UCSD-AML1 (cell line): Measurements from ENCODE around the gene KCNN3.

Experiments
- DNase-seq: peaks from one replicate; lab custom pipeline; 2025; ENCODE audit not compliant: unreplicated experiment; lab: John Stamatoyannopoulos, UW

KCNN3 gene

DNA sequence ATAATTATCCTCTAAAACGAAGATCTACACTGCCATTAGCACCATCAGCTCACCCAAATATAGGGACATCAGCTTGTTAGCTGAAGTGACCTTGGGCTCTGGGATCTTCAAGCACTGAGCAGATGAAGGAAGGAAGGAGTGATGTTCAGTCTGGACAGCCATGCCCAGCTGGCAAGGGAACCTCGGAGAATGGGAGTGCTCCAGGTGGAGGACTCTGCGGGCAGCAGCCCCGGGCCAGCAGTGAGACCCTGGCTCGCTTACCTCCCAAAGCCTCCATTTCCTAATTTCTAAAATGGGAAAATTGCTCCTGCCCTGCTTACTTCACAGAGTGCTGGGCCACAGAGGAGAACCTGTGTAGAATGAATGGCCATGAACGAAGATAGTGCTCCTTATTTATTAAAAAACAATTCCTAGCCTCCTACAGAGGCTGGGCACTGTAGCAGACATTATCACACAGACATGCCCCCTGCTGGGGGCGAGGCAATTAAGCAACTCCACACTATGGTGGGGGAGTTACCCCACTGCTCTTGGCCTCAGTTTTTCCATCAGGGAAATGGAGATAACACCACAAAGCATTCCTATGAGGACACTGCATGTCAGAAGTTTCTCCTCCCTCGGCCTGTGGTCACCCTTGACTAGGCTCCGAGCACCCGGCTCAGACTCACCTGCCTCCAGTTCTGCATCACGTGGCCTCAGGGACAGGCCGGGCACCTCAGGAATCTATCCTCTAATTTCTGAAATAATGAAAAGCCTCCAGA is 117.6 kb downstream of the KCNN3 start:
- DNase-seq, result no peak

DNA sequence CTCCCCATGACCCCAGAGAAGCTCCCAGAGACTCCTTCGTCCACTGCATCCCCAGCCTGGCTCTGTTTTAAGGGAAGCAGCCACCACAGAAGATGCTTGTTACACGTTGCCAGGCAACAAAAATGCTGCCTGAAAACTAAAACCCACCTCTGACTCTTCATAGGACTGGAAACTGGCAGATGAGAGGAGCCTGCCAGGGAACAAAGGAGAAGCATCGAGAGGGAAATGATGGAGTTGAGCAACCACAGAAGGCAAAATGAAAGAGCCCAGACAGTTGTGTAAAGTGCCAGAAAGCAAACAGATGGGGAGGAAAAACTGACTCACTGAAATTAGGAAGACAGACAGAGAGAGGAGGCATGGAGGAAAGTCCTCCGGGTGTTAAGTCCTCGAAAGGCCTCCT is 118.4 kb downstream of the KCNN3 start:
- no peak for DNase-seq

DNA sequence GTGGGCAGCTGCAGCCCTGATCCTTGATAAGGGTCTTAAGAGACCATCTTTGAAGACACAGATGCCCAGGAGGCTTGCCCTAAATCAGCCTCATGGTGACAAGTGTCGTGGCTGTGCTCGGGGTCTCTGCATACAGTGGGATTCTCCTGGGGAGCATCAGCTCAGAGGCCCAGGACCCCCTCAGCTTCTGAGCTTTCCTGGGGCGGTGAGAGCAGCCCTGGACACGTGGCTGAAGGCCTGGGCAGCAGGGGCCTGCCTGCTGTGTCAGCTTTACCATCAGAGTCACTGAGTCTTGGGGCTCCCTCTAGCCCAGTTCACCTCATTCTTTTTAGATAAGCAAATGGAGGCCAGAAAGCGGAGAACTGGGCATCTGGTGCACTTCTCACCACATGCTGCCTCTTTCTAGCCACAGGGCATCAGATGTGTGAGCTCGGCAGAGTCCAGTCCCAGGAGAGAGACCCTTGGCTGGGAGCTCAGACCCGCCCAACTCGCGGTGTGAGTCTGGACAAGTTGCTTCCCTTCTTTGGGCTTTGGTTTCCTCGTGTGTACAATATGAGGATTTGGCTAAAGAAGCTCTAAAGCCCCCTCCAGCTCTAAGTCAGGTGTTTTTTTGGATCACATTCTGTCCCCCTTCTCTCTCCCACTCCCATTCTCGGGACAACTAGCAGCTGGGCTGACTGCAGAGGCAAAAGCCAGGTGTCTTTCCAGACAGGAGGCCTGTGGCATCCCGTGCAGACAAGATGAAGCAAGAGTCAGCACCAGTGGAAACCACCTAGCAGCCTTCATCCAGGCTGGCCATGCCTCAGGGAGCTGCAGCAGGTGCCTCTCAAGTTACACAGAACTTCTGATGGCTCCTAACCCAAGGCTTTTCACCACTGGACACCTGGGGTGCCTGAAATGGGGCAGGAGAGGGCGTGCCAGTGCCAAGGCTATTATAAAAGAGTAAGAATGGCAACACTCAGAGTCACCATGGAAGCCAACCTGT is 119.1 kb downstream of the KCNN3 start:
- DNase-seq, result no peak

DNA sequence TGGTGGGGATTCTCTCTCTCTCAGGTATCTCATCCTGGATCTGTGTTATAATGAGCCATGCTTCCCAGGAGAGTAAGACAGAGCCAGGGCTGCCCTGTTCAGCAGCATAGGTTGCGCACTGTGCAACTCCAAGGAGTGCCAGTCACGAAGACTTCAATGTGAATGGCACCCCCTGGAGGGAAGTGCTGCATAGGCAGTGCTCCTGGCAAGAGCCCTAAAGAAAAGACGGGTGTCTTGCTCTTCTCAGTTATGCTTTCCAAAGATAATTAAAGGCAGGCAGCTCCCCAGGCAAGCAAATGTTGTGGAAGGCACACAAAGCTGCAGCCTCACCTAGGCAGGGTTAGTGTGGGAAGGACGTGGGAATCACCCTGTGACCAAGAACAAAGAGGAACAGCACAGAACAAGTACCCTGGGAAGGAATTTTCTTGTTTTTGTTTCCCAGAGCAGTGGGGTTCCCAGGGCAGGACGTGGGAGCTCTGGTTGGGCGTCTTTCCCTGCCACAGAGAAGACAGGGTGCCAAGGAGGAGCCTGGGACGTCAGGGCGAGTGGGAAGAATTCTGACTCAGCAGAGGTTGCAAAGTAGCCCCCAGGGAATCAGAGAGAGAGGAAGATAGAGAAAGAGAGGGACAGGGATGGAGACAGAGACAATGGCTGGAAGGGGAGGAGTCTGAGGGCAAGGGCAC is 120.9 kb downstream of the KCNN3 start:
- peak; percentile 45 for DNase-seq

DNA sequence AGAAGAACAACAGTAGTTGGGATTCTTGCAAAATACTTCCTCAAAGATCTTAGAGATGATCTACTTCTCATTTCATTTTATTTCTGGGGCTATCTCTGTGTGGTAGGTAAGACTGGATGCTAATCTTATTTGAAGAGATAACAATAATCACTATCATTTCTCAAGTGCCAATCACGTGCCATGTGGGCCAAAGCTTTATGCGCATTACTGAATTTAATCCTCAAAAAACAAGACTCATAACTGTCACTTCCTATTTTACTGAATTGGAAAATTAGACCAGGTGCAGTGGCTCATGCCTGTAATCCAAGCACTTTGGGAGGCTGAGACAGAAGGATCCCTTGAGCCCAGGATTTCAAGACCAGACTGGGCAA is 121.7 kb downstream of the KCNN3 start:
- DNase-seq, result no peak

DNA sequence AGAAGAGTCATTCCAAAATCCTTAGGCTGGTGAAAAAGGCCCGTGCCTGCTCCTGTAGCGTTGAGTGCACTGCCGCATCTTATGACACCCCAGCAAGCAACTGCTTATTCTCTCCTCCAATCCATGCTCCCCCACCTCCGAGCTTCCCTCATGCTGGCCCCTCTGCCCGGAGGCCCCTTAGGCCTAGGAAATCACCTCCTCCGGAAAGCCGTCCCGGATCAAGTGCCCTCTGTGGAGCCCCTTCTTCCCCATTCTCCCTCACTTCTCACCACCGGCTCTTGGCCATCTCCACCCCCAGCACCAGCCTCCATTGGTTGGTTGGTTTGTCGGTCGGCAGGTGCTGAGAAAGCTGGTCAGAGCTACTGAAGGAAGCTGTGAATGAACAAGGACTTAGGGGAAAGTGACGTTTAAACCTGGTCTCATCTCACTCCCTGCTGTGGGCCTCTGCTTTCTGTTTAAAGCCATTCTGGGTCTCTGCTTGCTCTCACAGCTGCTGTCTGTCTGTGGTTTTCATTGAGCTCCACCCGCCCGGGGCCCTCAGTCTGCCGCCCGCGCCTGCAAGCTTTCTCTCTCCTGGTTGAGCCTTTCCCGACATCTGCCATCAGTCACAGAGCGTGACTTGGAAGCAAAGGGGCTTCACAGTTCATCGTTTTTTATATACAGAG is 122.2 kb downstream of the KCNN3 start:
- no peak for DNase-seq

DNA sequence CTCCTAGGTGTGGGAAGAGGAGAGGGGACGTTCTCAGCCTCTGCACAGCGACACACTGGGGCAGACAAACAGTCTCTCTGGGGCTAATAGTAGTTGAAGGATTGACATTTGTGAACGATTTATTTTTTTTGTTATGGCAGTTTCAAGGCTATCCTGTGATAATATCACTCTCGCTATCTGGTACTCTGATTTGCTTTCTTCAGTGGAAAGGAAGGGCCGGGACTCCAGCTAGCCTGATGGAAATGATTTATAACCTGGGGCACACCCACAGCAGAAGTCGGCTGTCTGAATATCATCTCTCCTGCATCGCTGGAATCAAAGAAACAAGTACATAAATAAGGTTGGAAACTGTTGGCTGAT is 122.7 kb downstream of the KCNN3 start:
- no peak for DNase-seq

DNA sequence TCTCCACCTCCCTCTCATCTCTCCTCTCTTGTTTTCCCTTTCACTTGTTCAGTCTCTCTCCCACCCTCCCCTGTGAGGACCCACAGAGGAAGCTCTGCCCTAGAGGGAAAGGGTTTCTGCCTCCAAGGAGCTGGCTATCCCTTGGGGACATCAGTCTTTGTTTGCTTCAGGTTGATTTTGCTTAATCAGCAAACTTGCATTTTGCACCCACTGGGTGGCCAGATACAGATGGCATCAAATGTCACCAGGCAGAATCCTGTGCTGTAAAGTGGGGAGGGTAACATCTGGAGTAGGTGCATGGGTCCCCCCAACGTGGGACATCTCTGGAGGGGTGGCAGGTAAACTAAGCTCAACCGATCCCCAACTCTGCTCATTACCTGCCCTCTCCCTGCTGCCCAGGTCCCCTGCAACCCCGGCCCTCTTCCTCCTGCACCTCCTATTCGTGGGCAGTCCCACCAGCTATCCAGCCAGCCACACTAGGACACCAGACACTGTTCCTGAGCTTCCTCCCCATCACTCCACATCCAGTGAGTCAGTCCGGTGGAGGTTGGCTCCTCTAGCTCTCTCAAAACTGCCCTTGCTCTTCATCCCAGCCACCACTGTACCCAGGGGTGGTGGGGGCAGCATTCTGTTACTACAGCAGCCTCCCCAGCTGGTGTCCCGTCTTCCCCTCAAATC is 123.3 kb downstream of the KCNN3 start:
- DNase-seq, result no peak

DNA sequence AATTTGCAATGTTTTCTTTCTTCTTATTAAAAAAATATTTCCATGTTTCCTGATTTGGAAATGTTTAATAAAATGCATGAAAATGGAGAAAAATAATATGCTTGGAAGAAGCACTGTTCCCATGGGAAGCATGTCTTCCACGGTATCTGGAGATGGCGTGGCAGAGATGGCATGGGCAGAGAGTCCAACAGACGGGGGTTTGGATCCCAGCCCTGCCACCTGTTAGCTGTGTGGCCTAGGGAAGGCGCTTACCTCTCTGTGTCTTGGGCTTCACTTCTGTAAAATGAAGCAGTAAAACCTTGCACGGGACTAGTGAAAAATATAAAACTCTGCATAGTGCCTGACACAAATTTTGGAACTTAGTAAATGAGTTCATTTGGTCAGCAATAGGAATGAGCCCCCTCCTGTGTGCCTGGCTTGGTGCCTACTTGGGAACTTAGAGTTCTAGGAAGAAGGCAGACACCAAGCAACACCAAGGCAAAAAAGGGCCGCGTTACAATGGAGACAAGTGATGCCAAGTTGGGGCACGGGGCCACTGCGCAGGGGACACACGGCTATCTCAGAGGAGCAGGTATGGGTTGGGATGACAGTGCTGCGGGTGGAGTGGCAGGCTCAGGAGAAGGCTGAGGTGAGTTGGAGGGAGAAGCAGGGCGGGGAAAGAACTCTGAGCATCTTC is 124.2 kb downstream of the KCNN3 start:
- no peak for DNase-seq

DNA sequence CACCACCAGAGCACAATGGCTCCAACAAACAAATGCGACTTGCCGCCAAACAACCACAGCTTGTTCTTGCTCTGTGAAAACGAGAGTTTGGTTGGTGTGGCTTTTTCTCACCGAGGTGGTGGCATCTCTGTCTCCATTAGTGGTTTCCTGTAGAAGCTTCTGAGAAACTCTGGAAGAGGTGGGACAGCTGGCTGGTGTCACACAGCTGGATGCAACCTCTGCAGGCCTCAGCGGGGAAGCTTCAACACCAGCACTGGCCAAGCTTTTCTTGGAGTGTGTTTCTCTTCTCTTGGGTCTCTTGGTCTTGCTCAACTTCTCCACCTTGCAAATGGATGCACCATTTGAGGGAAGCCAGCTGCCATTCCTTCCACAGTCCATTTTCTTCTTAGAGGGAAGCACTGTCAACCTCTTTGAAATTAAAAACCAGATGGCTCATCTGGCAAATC is 124.8 kb downstream of the KCNN3 start:
- no peak for DNase-seq

DNA sequence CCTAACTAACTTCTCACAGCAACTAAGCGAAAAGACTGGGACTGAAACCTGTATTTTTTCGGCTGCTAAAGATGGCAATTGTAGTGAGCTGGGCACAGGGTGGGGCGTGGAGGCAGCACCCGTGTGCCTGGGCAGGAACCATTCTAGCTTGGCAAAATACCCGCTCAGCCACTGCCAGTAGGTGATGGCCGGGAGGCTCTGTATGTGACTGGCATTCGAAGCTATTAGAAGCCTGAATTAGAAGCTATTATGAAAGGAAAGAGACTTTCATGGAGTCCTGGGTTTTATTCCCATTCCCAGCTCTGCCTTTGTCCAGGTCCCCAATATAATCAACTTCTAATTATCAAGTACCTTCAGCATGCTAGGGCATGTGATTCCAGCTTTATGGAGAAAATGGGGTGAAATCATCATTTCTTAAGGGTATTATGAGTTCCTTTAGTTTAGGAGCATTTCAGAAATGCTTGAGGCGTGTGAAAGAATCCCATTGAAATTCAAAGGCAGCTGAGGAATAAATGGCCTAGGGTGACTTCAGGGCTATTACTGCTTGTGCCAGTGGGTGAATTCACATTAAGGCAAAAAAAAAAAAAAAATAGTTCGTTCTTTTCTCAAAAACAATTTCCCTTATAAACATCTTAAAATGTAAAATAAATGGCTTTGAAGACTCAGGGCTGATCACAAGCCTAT is 125.6 kb downstream of the KCNN3 start:
- no peak for DNase-seq

DNA sequence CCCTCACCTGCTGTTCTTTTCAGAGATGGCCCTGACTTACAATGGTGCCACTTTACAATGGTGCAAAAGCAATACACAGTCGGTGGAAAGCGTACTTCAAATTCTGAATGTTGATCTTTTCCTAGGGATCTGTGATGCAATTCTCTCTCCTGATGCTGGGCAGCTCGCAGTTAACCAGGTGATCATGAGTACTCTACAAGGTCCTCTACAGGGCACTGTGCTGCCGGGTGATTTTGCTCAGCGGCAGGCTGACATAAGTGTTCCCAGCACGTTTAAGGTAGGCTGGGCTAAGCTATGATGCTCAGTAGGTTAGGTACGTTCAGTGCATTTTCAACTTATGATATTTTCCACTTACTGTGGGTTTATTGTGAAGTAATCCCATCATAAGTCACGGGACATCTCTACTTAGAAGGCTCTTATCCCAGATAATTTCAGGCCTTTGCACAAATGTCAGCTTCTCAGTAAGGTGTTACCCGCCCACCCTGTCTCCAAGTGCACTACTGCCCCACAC is 126.5 kb downstream of the KCNN3 start:
- no peak for DNase-seq

DNA sequence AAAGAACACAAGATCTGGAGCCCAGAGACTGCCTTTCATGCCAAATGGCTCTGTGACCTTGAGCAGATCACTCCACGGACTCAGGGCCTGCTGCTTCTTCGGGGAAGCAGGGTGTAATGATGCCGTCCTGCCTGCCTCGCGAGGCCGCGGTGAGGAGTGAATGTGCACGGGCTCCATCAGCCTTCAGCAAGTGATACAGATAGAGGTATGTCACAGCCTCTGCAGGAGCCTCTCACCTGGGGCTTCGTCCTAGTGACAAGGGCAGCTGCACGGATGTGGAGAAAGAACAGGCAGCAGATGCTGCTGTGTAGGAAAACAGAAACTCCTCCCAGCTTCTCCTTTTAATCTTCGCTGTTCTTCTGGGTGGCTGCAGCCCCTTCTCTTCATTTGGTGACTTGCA is 127.5 kb downstream of the KCNN3 start:
- no peak for DNase-seq

DNA sequence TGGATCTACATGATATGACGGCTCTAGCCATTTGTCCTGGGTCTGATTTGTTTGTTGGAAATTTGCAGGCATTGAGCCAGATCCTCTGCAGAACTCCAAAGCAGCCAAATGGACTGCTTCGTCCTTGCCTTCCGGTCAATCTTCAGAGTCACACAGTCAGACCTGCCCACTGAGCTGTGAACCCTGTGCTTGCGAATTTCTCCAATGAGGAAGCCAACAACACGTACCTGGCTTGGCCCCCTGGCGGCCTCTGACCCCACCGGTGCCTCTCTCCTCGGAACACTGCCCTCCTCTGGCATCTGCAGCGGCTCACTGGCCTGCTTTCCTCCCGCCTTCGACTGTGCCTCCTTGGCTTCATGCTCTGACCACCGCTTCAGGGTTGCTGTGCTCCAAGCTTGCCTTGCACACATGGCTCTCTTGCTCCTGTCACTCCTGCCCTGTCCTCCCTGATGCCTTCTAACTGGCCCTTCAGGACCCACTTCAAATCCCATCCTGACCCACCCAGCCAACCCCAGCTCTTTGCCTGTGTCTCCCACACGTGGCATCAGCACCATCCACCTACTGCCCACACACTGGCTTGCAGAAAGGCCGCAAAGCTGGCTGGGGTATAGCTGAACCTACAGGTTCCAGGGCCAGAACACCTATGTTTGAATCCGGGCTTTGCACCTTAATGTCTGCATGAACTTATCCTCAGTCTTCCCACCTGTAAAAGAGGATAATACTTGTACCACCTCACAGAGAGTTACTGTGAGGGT is 128.2 kb downstream of the KCNN3 start:
- DNase-seq, result no peak

DNA sequence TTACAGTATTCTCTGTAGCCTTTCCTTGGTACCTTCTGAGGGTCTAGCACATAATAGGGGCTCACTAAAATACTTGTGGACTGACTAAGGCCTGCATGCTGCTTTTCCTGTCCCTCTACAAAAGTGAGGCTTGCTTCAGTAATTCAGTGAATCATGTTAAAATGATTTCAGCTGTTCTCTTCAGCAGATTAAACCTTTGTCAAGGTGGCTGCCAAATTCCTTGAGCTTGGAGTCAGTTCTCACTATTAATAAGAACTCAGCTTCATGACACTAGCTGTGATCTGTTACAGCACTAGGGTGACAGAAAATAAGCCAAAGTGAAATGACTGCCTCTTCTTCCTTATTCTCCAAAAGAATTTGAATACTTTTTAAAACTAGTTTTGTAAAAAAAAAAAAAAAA is 128.8 kb downstream of the KCNN3 start:
- DNase-seq, result no peak

DNA sequence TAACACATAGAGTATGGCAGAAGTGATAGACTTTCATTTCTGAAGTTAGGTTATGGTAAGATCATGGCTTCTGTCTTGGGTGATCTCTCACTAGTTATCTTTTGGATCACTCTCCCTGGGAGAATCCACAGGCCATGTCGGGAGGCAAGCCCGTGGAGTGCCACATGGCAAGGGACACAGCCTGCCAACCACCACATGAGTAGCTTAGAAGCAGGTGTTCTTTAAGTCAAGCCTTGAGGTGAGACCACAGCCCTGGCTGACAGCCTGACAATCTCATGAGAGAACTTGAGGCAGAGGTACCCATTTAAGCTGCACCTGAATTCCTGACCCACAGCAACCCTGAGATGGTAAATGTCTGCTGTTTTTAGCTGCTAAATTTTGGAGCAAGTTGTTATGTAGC is 130.4 kb downstream of the KCNN3 start:
- DNase-seq, result no peak

DNA sequence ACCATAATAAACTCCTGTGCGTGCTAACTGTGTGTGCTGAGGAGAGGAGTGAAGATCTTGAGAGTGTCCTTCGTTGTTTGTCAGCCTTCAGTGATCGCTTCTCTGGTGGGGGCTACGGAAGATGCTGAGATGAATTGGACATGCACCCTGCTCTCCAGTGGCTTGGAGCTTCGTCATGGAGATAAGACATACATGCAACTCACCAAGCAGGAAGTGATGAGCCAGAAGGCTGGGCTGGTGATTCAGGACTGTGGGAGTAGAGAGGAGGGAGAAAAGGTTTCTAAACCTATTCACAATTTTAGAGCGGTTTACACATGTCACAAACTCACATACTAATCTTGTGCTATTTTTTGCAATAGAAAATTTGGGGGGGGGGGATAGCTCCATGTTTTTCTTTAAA is 133.2 kb downstream of the KCNN3 start:
- DNase-seq, result no peak

DNA sequence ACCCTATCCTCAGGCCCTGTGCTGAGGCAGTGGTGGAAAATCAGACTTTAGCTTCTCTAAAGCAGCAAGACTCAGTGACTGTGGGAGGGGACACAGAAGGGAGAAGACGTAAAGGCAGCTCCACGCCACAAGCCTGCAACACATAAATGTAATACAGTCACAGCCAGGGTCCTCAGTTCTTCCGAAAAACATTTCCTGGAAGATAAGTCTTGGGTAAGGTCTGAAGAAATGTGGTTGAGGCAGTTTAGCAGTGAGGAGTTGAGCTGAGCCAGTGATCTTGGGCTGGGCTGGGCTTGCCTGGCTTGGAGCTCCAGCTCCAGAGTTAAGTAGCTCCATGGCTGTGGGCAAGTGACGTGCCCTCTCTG is 134.3 kb downstream of the KCNN3 start:
- DNase-seq, result peak; percentile 43
